GM21360 (cell line): Measurements from ENCODE around the gene CCDC91.
A peak's percentile ranks its signal among the peaks of the same experiment; 100 is the strongest.

ENCODE experiments used
- ATAC-seq: cut with Tn5 transposase; IDR thresholded peaks from one replicate; pipeline ENCODE4 v1.9.1; 2021; ENCODE audit warnings: mild to moderate bottlenecking, moderate library complexity; ENCODE audit not compliant: unreplicated experiment

CCDC91 gene

GRCh38 chr12:28512876-28513275, 322.6 kb downstream of the CCDC91 start:
- ATAC-seq: no peak

- no peak for ATAC-seq
Observed at GRCh38 chr12:28513983-28514382, 323.7 kb downstream of the CCDC91 start.

DNA sequence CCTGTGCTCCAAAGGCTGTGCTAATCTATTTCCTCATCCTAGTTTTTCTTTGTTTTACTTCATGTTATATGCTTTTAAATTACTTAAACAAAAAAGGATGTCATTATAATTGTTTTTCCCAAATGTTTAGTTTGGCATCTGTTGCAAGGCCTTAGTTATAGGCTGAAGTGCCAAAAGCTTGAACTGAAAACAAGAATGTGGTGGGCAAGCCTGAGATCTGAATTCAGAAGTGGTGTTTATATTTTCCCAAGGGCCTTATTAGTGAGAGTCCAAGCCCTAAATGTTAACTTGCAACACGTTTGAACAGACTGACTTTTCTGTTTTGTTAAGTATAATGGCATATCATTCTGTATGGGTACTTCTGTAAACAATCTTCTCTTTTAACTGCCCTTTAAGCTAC, 326.8 kb downstream of the CCDC91 start:
- ATAC-seq: no peak

GRCh38 chr12:28527631-28528249, 337.5 kb downstream of the CCDC91 start:
- no peak for ATAC-seq

- ATAC-seq: no peak
Observed at GRCh38 chr12:28535216-28535615, 345.0 kb downstream of the CCDC91 start.

DNA sequence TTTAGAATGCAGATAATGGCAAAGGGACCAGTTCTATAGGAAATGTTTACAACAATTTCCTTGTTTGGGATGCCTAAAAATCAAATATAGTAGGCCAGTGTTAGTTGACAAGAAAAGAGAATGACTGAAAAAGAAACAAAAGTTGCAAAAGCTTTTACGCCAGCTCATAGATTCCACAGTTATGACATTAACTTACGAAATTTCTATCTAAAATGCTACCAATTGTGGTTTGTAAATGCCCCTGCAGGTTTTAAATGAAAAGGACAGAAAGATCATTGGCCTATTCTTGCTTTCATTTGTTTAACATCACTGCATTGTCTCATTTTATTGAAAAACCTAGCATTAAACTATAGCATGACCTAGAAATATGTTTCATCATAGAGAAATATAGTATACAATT, 345.8 kb downstream of the CCDC91 start:
- ATAC-seq: no peak

- ATAC-seq: no peak
Observed at GRCh38 chr12:28537474-28537873, 347.2 kb downstream of the CCDC91 start.

- no peak for ATAC-seq
Observed at GRCh38 chr12:28539691-28540323, 349.6 kb downstream of the CCDC91 start.

DNA sequence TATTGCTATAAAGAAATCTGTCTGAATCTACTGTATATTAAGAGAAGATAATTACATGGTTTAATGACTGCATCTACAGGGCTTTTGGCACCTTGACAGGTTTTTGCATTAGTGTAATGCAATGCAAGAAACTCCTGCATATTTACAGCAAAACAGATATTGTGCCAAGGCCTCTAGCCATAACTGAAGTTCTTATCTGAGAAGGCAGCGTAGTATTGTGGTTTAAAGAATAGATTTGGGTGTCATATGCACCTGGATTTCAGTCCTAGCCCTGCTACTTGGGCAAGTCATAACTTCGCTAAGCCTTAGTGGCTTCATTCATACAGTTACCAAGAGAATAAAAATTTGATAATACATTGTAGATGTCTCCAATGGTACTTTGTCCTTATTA, 350.1 kb downstream of the CCDC91 start:
- no peak for ATAC-seq

GRCh38 chr12:28543021-28543890, 353.0 kb downstream of the CCDC91 start:
- peak; percentile 51 for ATAC-seq

DNA sequence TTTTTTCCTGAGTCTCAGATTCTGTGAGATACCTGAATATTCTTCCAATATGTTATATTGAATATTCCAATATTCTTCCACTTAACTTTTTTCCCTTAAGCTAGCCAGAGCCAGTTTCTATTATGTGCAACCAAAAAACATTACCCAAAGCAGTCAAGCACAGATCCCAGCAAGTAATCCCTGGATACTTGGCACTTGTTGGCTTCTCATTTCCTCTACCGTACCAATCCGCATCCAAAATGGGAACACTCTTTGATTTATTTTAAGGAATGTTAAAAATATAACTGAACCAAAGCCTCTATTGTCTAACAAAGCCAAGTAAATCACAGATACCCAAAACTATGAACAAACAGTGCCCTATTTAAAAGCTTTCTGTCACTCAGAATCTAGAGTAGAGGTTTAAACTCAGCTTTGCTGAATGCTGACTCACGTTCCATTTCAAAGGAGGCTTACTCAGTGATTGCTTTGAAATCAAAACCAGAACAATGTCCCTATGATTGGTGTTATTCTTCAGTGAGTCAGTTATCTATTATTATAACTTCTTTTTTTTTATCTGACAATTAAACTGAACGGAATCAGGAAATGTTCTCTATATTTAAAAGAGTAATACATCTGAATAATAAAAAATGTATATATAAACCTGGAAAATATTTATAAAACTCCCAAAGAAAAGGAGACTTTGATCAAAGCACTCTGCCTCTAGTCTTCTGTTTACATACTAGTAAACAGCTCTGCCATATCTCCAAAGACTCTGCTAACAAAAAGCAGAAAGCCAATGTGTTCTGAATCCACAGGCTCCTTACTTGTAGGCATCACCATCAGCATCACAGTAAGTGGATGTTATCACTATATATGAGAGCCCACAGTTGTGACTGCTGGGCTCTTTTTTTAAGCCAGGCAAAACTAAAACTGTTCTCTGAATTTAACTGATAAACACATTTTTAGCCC, 360.8 kb downstream of the CCDC91 start:
- ATAC-seq: no peak

- ATAC-seq: no peak
Observed at GRCh38 chr12:28552251-28552970, 362.2 kb downstream of the CCDC91 start.

GRCh38 chr12:28555748-28556147, 365.5 kb downstream of the CCDC91 start:
- ATAC-seq: no peak

GRCh38 chr12:28558250-28558649, 368.0 kb downstream of the CCDC91 start:
- ATAC-seq: no peak

DNA sequence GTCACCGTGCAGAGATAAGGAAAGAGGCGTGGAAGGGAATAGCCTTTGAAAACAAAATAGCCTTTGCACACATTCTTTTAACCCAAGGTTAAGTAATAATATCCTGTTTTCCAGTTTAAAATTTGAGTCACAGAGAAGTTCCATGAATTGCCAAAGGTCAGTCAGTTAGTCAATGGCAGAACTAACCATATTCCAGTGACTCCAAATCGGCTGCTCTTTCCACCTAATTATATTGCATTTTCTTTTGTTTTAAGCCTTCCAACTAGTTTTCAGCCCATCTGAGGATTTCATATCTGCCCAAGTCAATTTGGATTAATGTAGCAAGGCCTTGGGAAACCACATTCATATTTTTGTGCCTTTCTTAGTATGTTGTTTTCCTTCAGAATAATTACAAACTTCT, 373.0 kb downstream of the CCDC91 start:
- ATAC-seq: no peak

- no peak for ATAC-seq
Observed at GRCh38 chr12:28563936-28564335, 373.7 kb downstream of the CCDC91 start.

DNA sequence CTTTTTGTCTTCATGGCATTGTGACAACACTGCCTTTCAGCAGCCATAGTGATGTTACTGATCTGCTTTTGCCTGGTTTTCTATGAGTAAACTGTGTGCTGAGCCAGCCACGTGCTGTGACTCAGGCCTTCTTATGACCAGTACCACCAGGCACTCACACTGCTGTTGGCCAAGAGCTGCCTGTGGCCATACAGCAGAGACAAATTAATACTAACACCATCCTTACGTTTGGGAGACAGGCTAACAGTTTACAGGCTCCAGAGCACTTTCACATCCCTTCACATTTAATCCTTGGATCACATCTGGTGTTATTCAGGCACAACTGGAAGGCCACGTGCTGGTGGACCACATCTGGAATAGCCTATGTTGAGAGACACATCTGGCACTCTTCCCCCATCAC, 377.9 kb downstream of the CCDC91 start:
- no peak for ATAC-seq

DNA sequence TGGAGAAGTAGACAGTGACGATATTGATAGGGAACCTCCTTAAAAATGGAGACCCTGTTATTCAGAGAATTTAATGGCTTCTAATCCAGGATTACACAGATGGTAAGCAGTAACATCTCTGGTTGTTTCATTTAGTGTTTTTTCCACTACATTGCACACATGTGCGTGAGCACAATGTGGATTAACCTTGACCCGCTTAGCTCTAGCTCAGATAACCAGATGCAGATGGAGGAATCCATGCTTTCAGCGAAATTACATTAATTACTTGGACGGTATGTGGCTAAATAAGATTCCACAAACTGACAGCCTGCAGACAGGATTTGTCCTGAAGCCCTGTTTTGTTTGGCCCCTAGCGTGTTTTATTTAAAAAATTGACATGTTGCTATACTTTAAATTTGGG, 378.4 kb downstream of the CCDC91 start:
- no peak for ATAC-seq

DNA sequence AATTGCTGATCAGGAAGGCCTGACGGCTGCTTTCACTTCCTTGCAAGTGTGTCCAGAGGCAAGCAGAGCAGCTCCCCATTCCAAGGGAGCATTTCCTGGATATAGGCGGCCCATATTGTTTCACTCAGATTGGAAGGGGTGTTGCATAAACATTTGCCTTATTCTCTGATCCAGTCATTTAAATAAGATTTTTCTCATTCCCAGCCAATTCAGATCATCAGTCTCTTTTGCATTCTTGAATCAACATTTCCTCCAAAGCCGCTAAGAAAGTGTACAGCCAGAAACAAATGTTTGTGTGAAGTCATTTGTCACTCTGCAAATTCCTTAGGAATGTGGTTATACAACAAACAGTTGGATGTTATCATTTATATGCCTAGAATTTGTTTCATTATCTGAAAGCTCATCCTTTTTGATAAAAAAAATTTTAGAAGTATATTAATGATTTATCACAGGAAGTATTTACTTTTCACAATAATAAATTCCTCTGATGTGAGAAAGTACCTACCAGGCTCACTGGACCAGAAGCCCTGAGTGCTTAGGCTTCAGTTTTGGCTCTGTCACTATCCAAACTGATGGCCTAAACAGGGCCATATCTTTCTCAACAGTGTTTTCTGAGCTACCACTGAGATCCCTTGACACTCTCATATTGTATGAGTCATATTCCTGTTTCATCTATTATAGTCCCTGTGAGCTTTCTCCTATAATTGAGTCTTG, 379.6 kb downstream of the CCDC91 start:
- ATAC-seq: no peak

DNA sequence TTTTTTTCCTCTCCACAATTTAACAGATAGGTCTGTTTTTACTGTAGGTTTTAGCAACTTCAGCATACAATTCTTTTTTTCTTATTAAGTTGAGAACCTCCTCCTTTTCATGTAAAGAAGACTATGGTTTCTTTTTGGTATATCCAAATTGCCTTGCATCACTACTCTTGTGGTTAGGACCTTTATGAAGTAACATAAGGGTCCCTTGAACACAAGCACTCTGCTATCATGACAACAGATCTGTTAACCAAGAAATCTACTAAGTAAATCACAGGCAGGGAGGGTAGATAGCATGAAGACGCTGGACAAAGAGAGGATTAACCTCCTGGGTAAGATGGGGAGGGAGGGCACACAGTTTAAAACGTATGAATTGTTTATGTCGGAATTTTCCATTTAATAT, 380.6 kb downstream of the CCDC91 start:
- ATAC-seq: no peak
